ENCODE results near the gene SLC25A5. TPM values are rescaled to one million over a fixed set of nuclear protein-coding genes. Genes with fewer than 3 reads are reported as not detected.

The SLC25A5 gene
- total RNA-seq, 1 donor from 2014 or later, result 205 TPM

GRCh38 chrX:119479845-119480244 lies 11.6 kb downstream of the SLC25A5 start:
- TF ChIP-seq CTCF (IDR thresholded peaks at IDR 0.05) (no peak), EZH2phosphoT487 (IDR thresholded peaks at IDR 0.05) (no peak), EZH2 (IDR thresholded peaks at IDR 0.05) (no peak)
- no peaks in the 10 kb centered on the region for H3K79me2 ChIP-seq (ENCODE audit: low read depth)
- H3K9ac ChIP-seq, result no peak overlapping the region
- no peaks in the 10 kb centered on the region for H3K36me3 ChIP-seq
- Mint-ChIP-seq H3K27me3 (ENCODE audit: insufficient read depth, low read depth) (peaks cover 5% of the 10 kb centered on the region), H3K4me3 (no peak overlapping the region), H3K27ac (no peak overlapping the region), H3K36me3 (no peaks in the 10 kb centered on the region), H3K4me1 (peaks cover 22% of the 10 kb centered on the region), H3K9me3 (peaks cover 11% of the 10 kb centered on the region)
- DNase-seq (ENCODE audit: low spot score), result no peak
- H3K4me3 ChIP-seq, result no peak overlapping the region
- no peaks in the 10 kb centered on the region for H3K4me1 ChIP-seq
- no peak overlapping the region for H2AFZ ChIP-seq (replicated peaks)
- peaks cover 3% of the 10 kb centered on the region for H3K9me3 ChIP-seq (ENCODE audit: low read depth)
- H4K20me1 ChIP-seq (ENCODE audit: low read depth), result no peaks in the 10 kb centered on the region
- H3K4me2 ChIP-seq, result no peak overlapping the region
- no peaks in the 10 kb centered on the region for H3F3A ChIP-seq (ENCODE audit: low read depth)
- peaks cover 16% of the 10 kb centered on the region for H3K27me3 ChIP-seq
- no peak overlapping the region for H3K27ac ChIP-seq

GRCh38 chrX:119481323-119481801 lies 13.1 kb downstream of the SLC25A5 start:
- H3K79me2 ChIP-seq (ENCODE audit: low read depth), result no peaks in the 10 kb centered on the region
- no peak for DNase-seq (ENCODE audit: low spot score)
- no peaks in the 10 kb centered on the region for H3K4me1 ChIP-seq
- H4K20me1 ChIP-seq (ENCODE audit: low read depth), result no peaks in the 10 kb centered on the region
- Mint-ChIP-seq H3K27ac (no peak overlapping the region), H3K36me3 (no peaks in the 10 kb centered on the region), H3K9me3 (peaks cover 12% of the 10 kb centered on the region), H3K27me3 (ENCODE audit: insufficient read depth, low read depth) (peaks cover 5% of the 10 kb centered on the region), H3K4me3 (no peak overlapping the region), H3K4me1 (peaks cover 11% of the 10 kb centered on the region)
- no peak overlapping the region for H3K27ac ChIP-seq
- no peak overlapping the region for H2AFZ ChIP-seq (replicated peaks)
- no peaks in the 10 kb centered on the region for H3K36me3 ChIP-seq
- H3K9ac ChIP-seq, result no peak overlapping the region
- no peak overlapping the region for H3K4me2 ChIP-seq
- TF ChIP-seq EZH2phosphoT487 (IDR thresholded peaks at IDR 0.05), result no peak
- TF ChIP-seq CTCF (IDR thresholded peaks at IDR 0.05), result no peak
- TF ChIP-seq EZH2 (IDR thresholded peaks at IDR 0.05), result no peak
- H3K27me3 ChIP-seq, result peaks cover 16% of the 10 kb centered on the region
- H3K9me3 ChIP-seq (ENCODE audit: low read depth), result no peaks in the 10 kb centered on the region
- no peak overlapping the region for H3K4me3 ChIP-seq
- H3F3A ChIP-seq (ENCODE audit: low read depth), result no peaks in the 10 kb centered on the region

- peak overlapping the region; percentile 96 for H2AFZ ChIP-seq (replicated peaks)
- no peaks in the 10 kb centered on the region for H3K79me2 ChIP-seq (ENCODE audit: low read depth)
- no peaks in the 10 kb centered on the region for H3K36me3 ChIP-seq
- H3K9ac ChIP-seq, result no peak overlapping the region
- peaks cover 14% of the 10 kb centered on the region for H3K9me3 Mint-ChIP-seq
- H3K9me3 ChIP-seq (ENCODE audit: low read depth), result no peaks in the 10 kb centered on the region
- H3F3A ChIP-seq (ENCODE audit: low read depth), result no peaks in the 10 kb centered on the region
- no peaks in the 10 kb centered on the region for H3K36me3 Mint-ChIP-seq
- no peaks in the 10 kb centered on the region for H4K20me1 ChIP-seq (ENCODE audit: low read depth)
- TF ChIP-seq CTCF (IDR thresholded peaks at IDR 0.05) (no peak), EZH2phosphoT487 (IDR thresholded peaks at IDR 0.05) (no peak), EZH2 (IDR thresholded peaks at IDR 0.05) (no peak)
- H3K4me2 ChIP-seq, result peak overlapping the region; percentile 66
- peak overlapping the region; percentile 34 for H3K4me3 ChIP-seq
- H3K27ac ChIP-seq, result no peak overlapping the region
- H3K27me3 Mint-ChIP-seq (ENCODE audit: insufficient read depth, low read depth), result peaks cover 5% of the 10 kb centered on the region
- H3K4me1 Mint-ChIP-seq, result peaks cover 9% of the 10 kb centered on the region
- DNase-seq (ENCODE audit: low spot score), result no peak
- H3K4me1 ChIP-seq, result no peaks in the 10 kb centered on the region
- H3K4me3 Mint-ChIP-seq, result no peak overlapping the region
- H3K27me3 ChIP-seq, result peaks cover 16% of the 10 kb centered on the region
- no peak overlapping the region for H3K27ac Mint-ChIP-seq
These were observed 13.8 kb downstream of the SLC25A5 start for GRCh38 chrX:119482041-119482440.
